GM12801 (cell line): ENCODE data around the gene DYNC1H1.

ENCODE experiments used
- CTCF ChIP-seq: IDR thresholded peaks from one replicate; pipeline ENCODE4 v1.5.1; 2011; ENCODE audit warnings: control low read depth; ENCODE audit not compliant: insufficient read length; ENCODE audit errors: extremely low read depth

Gene DYNC1H1

DNA sequence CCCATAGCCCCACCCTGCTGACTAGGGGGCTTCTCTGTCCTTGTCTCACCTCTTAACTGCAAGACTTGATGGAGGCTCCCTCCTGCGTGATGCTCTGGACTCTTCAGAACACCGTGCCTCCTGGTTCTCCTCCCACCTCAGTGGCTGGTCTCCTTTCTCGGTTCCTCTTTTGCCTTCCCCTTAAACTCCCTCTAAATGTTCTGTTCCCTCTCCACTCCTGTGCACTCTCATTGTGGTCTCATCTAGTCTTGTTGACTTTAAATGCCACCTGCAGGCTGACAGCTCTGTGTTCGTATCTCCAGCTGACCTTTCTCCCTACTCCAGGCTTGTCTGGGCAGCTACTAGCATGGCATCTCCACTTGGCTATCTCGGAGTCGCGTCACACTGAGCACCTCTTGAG lies 28.3 kb downstream of the DYNC1H1 start:
- TF ChIP-seq CTCF, result no peak

DNA sequence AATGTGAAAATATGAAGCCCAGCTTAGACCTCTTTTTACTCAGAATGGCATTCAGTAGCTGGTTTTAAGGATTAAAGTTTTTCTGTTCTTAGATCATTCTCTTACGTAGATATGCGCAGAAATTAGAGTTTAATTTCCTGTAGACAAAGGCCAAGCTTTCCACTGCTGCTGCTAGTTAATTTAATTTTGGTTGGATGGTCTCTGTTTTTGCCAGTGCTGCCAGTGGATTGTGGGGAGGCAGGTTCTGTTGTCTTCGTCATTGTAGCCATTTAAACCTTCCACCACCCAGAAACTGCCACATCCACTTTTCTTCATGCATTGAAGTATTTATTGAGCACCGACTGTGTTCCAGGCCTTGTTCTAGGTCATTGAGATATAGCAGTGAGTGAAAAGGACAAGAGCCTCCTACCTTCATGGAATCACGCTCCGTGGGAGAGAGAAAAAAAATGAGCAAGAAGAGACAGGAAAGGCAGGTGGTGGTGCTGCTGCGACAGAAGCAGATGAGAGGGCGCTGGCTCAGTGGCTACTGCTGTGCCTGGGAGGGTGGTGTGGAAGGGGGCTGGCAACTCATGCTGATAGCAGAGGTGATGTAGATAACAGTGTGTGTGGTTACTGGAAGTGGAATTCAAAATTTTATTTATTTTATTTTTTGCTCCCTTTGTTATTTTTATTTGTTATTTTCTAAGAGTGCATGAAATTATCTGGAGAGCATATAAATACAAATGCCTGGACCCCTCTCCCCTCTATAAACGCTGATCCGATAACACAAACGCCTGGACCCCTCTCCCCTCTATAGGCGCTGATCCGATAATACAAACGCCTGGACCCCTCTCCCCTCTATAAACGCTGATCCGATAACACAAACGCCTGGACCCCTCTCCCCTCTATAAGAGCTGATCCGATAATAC lies 33.3 kb downstream of the DYNC1H1 start:
- TF ChIP-seq CTCF, result no peak

GRCh38 chr14:102000902-102001301 lies 36.5 kb downstream of the DYNC1H1 start:
- no peak for TF ChIP-seq CTCF

DNA sequence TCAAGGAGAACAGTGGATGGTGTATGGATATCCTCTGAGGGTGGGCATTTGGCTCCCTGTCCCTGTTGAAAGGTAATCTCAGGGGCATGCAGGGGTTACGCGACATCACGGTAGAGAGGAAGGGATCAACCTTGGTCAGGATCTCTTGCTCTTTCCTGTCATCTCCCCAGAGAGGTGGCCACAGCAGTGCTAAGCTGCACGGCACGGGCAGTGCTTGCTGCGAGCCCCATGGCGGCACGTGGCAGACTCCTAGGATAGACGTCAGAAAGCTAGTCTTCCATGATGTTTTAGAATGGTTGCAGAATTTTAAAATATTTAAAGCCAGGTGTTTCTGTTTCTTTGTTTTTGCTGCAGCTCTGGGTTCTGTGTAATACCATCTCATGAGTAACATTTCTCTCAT lies 41.0 kb downstream of the DYNC1H1 start:
- no peak for TF ChIP-seq CTCF

GRCh38 chr14:102007916-102008418 lies 43.6 kb downstream of the DYNC1H1 start:
- TF ChIP-seq CTCF, result no peak

DNA sequence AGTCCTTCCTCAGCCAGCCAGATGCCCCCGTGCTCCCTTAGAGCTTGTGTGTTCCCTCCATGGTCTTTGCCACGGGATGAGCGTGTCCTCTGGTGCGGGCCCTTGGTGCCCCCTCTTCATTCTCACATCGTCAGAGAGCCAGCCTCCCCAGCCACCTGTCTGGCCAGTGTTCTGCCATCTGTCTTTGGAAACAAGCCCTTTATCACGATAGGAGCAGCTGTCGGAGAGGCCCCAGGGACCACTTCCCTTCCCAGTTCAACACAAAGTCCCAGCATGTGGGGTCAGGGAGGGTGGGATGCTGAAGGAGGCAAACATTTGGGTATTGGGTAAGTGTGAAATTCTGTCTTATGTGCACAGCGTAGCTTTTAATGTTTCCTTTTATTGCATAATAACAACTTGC lies 44.5 kb downstream of the DYNC1H1 start:
- no peak for TF ChIP-seq CTCF

GRCh38 chr14:102011631-102012030 lies 47.3 kb downstream of the DYNC1H1 start:
- no peak for TF ChIP-seq CTCF
